ENCODE measurements around the gene FXYD5. TPM values are rescaled to one million over a fixed set of nuclear protein-coding genes. Genes with fewer than 3 reads are reported as not detected.

FXYD5 gene
- total and polyA plus RNA-seq, 9 of the 15 experiments (the other 6 are each of a cell fraction or from before 2014, with no cell fraction given) = 104 to 537 (median 174) TPM

DNA sequence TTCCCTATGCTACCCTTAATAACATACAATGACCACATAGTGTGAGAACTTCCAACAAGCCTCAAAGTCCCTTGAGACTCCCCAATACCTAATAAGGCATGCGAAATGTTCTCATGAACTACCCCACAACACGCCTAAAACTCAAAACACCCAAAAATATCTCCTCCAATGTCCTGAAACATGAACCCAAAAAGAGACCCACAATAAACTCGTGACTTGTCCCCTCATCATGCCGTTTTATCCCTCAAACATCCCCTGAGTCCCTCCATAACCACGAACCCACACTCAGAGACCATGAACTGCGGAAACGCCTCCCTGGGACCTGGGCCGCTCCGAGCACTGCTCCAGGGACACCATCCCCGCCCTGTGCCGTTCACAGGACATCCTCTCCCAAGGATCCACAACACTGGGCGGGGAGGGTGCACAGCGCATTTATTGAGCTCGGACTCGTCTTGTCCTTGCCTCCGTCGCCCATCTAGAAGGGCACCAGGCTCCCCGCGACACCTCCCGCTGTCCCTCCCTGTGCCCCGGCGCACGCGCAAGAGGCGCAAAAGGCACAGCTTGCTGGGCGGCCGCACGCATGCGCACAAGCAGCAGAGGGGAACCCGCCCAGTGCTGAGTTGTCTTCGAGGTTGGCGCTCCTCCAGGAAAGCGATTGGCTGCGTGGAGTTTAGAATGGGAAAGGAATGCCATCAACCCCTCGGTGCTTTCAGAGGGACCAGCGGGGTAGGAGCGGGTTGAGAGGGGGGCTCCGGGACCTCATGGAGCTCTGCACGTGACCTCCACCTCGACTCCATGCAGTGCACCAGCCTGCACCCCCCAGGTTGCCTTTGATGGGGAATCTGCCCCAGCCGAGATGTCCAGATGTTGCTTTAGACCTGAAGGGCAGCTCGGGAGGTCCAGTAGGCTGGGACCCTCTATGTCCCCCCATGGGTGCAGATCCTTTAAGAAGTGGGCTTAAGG, 30.2 kb upstream of the FXYD5 start (continued):
- TF ChIP-seq, protein P1, sequence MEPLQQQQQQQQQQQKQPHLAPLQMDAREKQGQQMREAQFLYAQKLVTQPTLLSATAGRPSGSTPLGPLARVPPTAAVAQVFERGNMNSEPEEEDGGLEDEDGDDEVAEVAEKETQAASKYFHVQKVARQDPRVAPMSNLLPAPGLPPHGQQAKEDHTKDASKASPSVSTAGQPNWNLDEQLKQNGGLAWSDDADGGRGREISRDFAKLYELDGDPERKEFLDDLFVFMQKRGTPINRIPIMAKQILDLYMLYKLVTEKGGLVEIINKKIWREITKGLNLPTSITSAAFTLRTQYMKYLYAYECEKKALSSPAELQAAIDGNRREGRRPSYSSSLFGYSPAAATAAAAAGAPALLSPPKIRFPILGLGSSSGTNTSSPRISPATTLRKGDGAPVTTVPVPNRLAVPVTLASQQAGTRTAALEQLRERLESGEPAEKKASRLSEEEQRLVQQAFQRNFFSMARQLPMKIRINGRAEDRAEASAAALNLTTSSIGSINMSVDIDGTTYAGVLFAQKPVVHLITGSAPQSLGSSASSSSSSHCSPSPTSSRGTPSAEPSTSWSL (CRISPR knock-in tag; IDR thresholded peaks at IDR 0.05; ENCODE audit: borderline replicate concordance) = no peak
- no peak for TF ChIP-seq TCF3 (CRISPR knock-in tag; IDR thresholded peaks at IDR 0.05)
- no peak for TF ChIP-seq MCM5 (IDR thresholded peaks at IDR 0.05; ENCODE audit: low read depth)
- TF ChIP-seq ATF4 (CRISPR knock-in tag; IDR thresholded peaks at IDR 0.05) = no peak
- no peak for TF ChIP-seq IRF2 (CRISPR knock-in tag; IDR thresholded peaks at IDR 0.05)
- TF ChIP-seq ZNF77 (CRISPR knock-in tag; IDR thresholded peaks at IDR 0.05) = peak; percentile 46; the same call in 1 of the 2 replicates
- no peak for TF ChIP-seq ETV6 (IDR thresholded peaks at IDR 0.05; ENCODE audit: borderline replicate concordance in 1 of 2, low read depth in 2 of 2, low read length in 1 of 2)
- no peak for TF ChIP-seq ETV6 (CRISPR knock-in tag; IDR thresholded peaks at IDR 0.05; ENCODE audit: borderline replicate concordance)
- TF ChIP-seq ZNF165 (CRISPR knock-in tag; IDR thresholded peaks at IDR 0.05; ENCODE audit: borderline replicate concordance) = no peak
- no peak for TF ChIP-seq ZBED1 (IDR thresholded peaks at IDR 0.05)
- no peak for TF ChIP-seq DNMT1 (IDR thresholded peaks at IDR 0.05)
- TF ChIP-seq TRIM24 (IDR thresholded peaks at IDR 0.05) = no peak
- TF ChIP-seq CLOCK (CRISPR knock-in tag; IDR thresholded peaks at IDR 0.05; ENCODE audit: borderline replicate concordance) = no peak
- TF ChIP-seq HNRNPLL (IDR thresholded peaks at IDR 0.05; ENCODE audit: low read depth, low read length, poor library complexity, severe bottlenecking) = peak; percentile 64
- no peak for TF ChIP-seq EWSR1 (IDR thresholded peaks at IDR 0.05; ENCODE audit: borderline replicate concordance, low read depth, partially characterized antibody)
- TF ChIP-seq, protein P2, sequence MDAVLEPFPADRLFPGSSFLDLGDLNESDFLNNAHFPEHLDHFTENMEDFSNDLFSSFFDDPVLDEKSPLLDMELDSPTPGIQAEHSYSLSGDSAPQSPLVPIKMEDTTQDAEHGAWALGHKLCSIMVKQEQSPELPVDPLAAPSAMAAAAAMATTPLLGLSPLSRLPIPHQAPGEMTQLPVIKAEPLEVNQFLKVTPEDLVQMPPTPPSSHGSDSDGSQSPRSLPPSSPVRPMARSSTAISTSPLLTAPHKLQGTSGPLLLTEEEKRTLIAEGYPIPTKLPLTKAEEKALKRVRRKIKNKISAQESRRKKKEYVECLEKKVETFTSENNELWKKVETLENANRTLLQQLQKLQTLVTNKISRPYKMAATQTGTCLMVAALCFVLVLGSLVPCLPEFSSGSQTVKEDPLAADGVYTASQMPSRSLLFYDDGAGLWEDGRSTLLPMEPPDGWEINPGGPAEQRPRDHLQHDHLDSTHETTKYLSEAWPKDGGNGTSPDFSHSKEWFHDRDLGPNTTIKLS (IDR thresholded peaks at IDR 0.05; ENCODE audit: borderline replicate concordance, low read depth) = peak; percentile 78; the same call in 1 of the 2 replicates
- no peak for TF ChIP-seq CHD4 (IDR thresholded peaks at IDR 0.05; ENCODE audit: insufficient read depth, insufficient replicate concordance, low read depth, low read length, poor library complexity, severe bottlenecking)
- TF ChIP-seq E2F4 (CRISPR knock-in tag; IDR thresholded peaks at IDR 0.05; ENCODE audit: low read depth) = no peak
